Stimulated activated CD4-positive, alpha-beta T cell treated with anti-CD3 and anti-CD28 coated beads, Interleukin-12 subunit alpha, Interleukin-12 subunit beta, amount 100 ng/mL, for 4 hours (primary cell): ENCODE measurements around the gene FIBCD1.

Experiments used
- DNase-seq: peaks from one replicate; pipeline ENCODE4 v3.0.0-alpha.2; 2020

The FIBCD1 gene

GRCh38 chr9:130952065-130952762 is 13.2 kb upstream of the FIBCD1 start:
- no peak for DNase-seq

DNA sequence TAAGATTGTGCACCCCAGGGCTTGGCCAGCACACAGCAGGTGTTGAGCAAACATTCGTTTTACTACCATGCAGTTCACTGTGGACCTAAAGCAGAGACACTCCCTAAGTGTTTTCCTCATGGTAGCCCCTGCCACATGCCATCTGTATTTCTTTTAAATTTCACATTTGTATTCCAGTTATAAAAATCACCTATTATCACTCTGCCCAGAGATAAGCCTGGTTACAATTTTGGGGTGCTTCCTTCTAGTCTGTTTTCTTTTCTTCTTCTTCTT is 10.9 kb upstream of the FIBCD1 start:
- DNase-seq, result no peak

DNA sequence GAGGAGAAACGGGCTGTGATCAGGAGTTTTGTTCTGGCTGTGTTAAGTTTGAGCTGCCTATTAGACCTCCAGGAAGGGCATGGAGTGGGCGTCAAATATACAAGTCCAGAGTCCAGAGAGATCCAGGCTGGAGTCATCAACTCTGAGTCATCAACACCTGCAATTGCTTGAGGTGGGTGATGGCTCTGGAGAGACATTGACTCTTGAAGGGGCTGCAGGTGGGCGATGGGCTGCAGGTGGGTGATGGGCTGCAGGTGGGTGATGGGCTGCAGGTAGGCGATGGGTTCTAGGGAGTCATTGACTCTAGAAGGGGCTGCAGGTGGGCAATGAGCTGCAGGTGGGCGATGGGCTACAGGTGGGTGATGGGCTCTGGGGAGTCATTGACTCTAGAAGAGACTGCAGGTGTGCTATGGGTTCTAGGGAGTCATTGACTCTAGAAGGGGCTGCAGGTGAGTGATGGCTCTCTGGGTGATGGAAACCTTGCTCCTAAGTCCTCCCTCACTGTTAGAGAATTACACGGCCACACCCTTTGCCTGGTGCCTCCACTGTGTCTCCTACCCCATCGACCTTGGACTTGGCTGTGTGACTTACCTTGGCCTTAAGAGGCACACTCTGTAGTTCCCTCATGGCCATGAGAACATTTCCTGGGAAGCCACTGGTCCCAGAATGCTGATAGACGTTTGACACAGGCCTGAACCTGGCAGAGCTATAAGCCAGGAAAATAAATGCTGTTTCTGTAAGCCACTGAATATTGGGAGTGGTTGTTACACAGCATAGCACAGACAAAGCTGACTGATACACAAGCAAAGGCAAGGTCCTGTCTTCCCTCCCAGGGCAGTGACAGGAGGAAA is 10.4 kb upstream of the FIBCD1 start:
- DNase-seq, result no peak

DNA sequence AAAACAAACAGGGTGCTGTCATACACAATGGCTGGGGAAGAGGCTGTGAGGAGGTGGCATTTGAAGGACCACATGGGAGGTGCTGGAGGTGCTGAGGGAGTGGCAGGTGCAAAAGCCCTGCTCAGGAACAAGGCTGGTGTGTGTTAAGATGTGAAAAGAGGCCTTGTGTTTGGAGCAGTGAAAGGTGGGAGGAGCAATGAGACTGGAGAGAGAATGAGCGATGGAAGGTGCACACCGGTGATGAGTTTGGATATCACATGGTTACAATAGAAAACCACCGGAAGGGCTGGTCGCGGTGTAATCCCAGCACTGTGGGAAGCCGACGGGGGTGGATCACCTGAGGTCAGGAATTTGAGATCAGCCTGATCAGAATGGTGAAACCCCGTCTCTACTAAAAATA is 9.2 kb upstream of the FIBCD1 start:
- DNase-seq, result no peak

GRCh38 chr9:130947618-130948140 is 8.6 kb upstream of the FIBCD1 start:
- no peak for DNase-seq

- DNase-seq, result no peak
These were observed 7.9 kb upstream of the FIBCD1 start for GRCh38 chr9:130946766-130947617.

GRCh38 chr9:130945173-130945572 is 6.1 kb upstream of the FIBCD1 start:
- DNase-seq, result no peak

- DNase-seq, result no peak
These were observed 5.5 kb upstream of the FIBCD1 start for GRCh38 chr9:130944510-130945058.

DNA sequence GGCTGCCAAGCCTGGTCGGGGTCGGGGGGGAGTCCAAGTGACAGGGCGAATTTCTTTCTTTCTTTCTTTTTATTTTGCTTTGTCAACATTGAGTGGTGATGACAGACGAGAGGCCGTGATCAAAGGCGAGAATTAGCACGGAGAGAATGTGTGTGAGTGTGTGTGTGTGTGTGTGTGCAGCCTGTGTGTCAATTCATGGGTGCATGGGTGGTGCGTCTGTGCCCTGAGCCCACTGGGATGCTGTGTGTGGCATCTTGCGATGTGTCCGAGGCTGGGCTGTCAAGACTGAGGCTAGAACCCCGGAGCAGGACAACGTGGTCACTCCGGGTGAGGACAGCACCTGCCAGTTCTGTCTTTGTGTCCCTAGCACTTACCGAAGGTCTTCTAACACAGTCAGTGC is 4.7 kb upstream of the FIBCD1 start:
- DNase-seq, result no peak

DNA sequence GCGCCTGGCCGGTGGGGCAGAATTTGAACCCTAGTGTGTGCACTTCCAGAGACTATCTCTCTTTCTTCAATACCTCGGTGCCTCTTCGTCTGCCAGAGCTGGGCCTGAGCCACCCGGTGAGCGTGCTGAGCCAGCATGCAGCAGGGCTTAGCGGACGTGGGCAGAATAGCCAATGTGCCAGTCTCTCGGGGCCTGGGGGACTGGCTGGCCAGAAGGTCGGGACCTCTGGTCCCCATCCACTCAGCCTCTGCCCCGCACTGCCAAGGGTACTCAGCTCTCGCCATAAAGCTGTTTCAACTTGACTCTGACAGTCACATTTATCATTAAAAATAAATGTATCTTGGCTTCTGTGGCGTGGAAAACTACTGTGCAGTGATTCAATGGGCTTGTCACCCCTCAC is 4.2 kb upstream of the FIBCD1 start:
- no peak for DNase-seq

GRCh38 chr9:130942679-130943078 is 3.6 kb upstream of the FIBCD1 start:
- no peak for DNase-seq

DNA sequence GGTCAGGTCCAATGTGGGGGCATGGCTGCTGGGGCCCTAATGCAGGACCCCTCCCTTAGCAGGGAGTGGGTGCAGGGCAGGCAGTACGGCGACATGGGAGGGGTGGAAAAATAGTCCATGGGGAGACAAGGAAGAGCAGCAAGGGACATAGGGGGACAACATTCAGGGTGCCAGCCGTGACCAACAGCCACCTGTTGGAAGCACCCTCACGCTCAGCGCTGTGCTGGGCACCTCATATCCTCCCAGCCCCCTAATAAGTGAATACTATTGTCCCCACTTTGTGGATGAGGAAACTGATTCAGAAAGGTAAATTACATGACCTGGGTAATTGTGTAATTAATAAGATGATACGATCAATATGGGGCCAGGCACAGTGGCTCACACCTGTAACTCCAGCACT is 3.0 kb upstream of the FIBCD1 start:
- no peak for DNase-seq

- peak; percentile 74 for DNase-seq
These were observed 1.9 kb upstream of the FIBCD1 start for GRCh38 chr9:130940693-130941576.

DNA sequence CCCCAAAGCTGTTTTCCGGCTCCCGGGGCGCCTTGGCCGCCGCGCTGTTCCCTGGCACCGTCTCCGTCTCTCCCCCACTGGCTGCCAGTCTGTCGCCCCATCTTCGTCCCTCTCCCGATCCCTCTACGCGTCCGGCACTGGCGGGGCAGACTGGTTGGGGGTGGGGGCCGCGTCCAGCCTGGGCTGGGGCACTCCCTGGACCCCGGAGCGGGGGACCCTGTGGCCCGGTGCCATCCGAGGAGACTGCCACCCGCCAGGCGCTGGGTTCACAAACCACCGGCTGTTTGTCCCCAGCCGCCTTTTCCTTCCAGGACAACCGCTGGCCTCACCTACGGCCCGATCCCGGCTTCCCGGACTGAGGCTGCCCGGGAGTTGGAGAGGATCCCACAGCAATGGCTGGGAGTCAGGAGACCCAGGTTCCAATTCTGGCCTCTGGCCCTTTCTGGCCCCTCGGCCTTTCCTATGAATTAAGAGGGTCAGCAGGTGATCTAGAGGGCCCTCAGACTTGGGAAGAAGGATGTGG is 1.0 kb upstream of the FIBCD1 start:
- DNase-seq, result no peak

- DNase-seq, result no peak
These were observed 469 bp upstream of the FIBCD1 start for GRCh38 chr9:130939405-130940026.

GRCh38 chr9:130938184-130938651 is 829 bp downstream of the FIBCD1 start:
- no peak for DNase-seq

DNA sequence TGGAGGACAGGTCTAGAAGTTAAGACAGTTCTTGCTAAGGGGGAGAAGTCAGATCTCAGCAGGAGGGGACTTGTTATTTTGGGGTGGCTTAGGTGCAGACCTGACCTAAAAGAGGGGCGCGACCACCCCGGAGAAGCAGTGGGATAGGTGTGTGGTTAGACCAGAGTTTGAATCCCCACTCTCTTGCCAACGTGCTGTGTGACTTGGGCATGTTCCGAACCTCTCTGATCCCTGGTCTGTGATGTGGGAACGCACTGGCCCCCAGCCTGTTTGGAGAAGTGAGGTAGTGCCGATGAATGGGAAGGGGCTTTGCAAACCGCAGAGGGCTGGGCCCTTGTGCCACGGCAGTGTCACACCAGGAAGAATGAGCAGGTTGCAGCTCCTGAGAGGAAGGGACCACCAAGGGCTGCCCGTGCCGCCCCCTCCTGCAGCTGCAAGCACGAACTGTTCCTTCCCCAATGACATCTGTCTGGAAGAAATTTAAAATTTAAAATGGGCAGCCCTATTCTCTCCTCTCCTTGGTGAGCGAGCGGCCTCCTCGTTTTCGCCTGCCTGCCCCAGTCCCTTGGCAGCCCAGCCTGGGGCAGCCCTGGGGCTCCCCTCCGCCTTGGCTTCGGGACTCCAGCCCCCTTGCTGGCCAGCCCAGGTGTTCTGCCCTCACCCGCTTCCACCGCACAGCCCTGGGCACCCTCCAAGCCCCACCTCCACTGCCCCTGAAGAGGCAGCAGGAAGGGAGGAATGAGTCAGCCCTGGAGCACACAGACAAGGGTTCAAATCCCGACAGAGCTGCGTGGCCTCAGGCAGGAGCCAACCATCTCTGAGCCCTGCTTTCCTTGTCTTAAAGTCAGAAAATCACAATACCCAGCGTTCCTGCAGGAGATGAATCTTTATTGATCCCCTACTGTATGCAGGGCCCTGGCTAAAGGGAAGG is 1.6 kb downstream of the FIBCD1 start:
- no peak for DNase-seq

GRCh38 chr9:130936285-130937117 is 2.5 kb downstream of the FIBCD1 start:
- no peak for DNase-seq

GRCh38 chr9:130935648-130936271 is 3.3 kb downstream of the FIBCD1 start:
- no peak for DNase-seq
